Adrenal gland (tissue), 5 donors: Measurements from ENCODE around the gene ATAD1.

Experiments used
- POLR2A ChIP-seq, 2 donors: fragments of 450-650 bp; IDR thresholded peaks; one replicate each; pipeline ENCODE4 v1.6.1; 2017; ENCODE audit warnings: antibody characterized with exemption in 2 of 2, mild to moderate bottlenecking in 2 of 2, moderate library complexity in 1 of 2
- TF ChIP-seq, protein P1 (sequence below), 6 experiments: fragments of 450-650 bp in 4 of 6; fragments of 200-600 bp in 2 of 6; sonication (generic) in 1 of 6; IDR thresholded peaks; 1 replicate in 5 of 6; 2 replicates in 1 of 6; pipeline versions ENCODE4 v1.5.1 to v1.8.0; 2016 to 2021; ENCODE audit warnings: antibody characterized with exemption in 6 of 6, mild to moderate bottlenecking in 2 of 6, moderate library complexity in 1 of 6
- donor health status: DM: no; HTN: no; CAD: no.

DNA sequence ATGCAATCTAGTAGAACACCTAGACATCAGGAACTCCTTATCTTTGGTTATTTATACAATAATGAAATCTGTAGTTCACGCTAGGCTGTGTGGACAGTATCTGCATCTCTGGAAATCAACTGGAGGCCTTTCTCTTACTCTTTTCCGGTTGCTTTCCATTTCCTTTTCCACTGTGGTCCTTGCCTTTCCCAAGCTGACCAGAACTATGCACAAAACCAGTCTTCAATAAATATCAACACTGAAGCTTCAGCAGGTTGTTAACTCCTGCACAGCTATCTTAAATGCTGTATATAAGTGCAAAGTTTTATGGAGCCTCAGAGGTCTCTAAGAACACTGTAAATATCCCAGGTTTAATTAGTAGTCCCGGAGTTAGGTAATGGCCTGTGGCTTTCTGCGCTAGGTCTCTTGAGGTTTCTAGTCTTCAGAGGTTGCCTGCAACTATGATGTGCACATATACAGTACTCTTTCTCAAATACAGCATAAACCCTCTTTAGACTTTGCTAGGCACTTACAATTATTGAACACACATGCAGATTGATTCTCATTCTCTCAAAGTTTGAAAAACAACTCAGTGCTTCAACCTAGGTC is 42.9 kb upstream of the ATAD1 start:
- TF ChIP-seq, protein P1, sequence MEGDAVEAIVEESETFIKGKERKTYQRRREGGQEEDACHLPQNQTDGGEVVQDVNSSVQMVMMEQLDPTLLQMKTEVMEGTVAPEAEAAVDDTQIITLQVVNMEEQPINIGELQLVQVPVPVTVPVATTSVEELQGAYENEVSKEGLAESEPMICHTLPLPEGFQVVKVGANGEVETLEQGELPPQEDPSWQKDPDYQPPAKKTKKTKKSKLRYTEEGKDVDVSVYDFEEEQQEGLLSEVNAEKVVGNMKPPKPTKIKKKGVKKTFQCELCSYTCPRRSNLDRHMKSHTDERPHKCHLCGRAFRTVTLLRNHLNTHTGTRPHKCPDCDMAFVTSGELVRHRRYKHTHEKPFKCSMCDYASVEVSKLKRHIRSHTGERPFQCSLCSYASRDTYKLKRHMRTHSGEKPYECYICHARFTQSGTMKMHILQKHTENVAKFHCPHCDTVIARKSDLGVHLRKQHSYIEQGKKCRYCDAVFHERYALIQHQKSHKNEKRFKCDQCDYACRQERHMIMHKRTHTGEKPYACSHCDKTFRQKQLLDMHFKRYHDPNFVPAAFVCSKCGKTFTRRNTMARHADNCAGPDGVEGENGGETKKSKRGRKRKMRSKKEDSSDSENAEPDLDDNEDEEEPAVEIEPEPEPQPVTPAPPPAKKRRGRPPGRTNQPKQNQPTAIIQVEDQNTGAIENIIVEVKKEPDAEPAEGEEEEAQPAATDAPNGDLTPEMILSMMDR (IDR thresholded peaks at IDR 0.05): no peak
- TF ChIP-seq POLR2A (IDR thresholded peaks at IDR 0.05): no peak
